Skeletal muscle tissue (tissue), 4 donors: ENCODE results near the gene RPS19BP1. TPM values are rescaled to one million over a fixed set of nuclear protein-coding genes. Genes with fewer than 3 reads are reported as not detected.

Experiments used
- H3K27ac ChIP-seq: one replicate; pipeline ENCODE4 v1.7.0; 2013; ENCODE audit warnings: mild to moderate bottlenecking, low read depth, low read length, inconsistent platforms
- H3K27me3 ChIP-seq, 3 donors: one replicate each; pipeline ENCODE4 v1.7.0; 2013; ENCODE audit warnings: low read length in 3 of 3; ENCODE audit not compliant: control insufficient read depth in 3 of 3, insufficient read depth in 3 of 3
- H3K36me3 ChIP-seq, 3 donors: one replicate each; pipeline ENCODE4 v1.7.0; 2013; ENCODE audit warnings: low read length in 3 of 3; ENCODE audit not compliant: control insufficient read depth in 3 of 3, insufficient read depth in 3 of 3
- H3K4me1 ChIP-seq, 3 donors: one replicate each; pipeline ENCODE4 v1.7.0; 2013; ENCODE audit warnings: low read length in 3 of 3, mild to moderate bottlenecking in 3 of 3; ENCODE audit not compliant: control insufficient read depth in 3 of 3, insufficient read depth in 3 of 3
- H3K4me3 ChIP-seq, 3 donors: one replicate each; pipeline ENCODE4 v1.7.0; 2013; ENCODE audit warnings: low read length in 3 of 3
- H3K9ac ChIP-seq, 3 donors: one replicate each; pipeline ENCODE4 v1.7.0; 2013; ENCODE audit warnings: low read length in 3 of 3, mild to moderate bottlenecking in 3 of 3, moderate library complexity in 2 of 3, low read depth in 1 of 3
- H3K9me3 ChIP-seq, 3 donors: one replicate each; pipeline ENCODE4 v1.7.0; 2013; ENCODE audit warnings: low read length in 3 of 3; ENCODE audit not compliant: control insufficient read depth in 3 of 3
- total RNA-seq: library from RNA; depleted of rRNA; stranded (reverse); fragments of >200 nt; gene quantifications from one replicate; pipeline ENCODE4 v1.2.3, GENCODE V29; 2014
- donor health status: Osteomylitis.

The RPS19BP1 gene
- total RNA-seq, 1 donor from 2014 or later = 27.7 TPM

- H3K9me3 ChIP-seq = no peaks in the 10 kb centered on the region
- H3K27ac ChIP-seq = no peak overlapping the region
- no peaks in the 10 kb centered on the region for H3K36me3 ChIP-seq
- no peak overlapping the region for H3K9ac ChIP-seq
- peaks cover 0 to 5% (median 0%) of the 10 kb centered on the region in 3 donors for H3K4me1 ChIP-seq
- no peak overlapping the region for H3K4me3 ChIP-seq
- peaks cover 24 to 47% (median 40%) of the 10 kb centered on the region in 3 donors for H3K27me3 ChIP-seq
Observed at GRCh38 chr22:39543095-39543494, 10.5 kb upstream of the RPS19BP1 start.

- no peak overlapping the region for H3K9ac ChIP-seq
- H3K4me1 ChIP-seq = peaks cover 3 to 8% (median 4%) of the 10 kb centered on the region in 3 donors
- H3K27ac ChIP-seq = no peak overlapping the region
- no peaks in the 10 kb centered on the region for H3K36me3 ChIP-seq
- peaks cover 5 to 21% (median 7%) of the 10 kb centered on the region in 3 donors for H3K27me3 ChIP-seq
- H3K9me3 ChIP-seq = no peaks in the 10 kb centered on the region
- H3K4me3 ChIP-seq = no peak overlapping the region
Observed at GRCh38 chr22:39537975-39538374, 5.4 kb upstream of the RPS19BP1 start.

GRCh38 chr22:39536711-39537110 is 4.2 kb upstream of the RPS19BP1 start:
- H3K9ac ChIP-seq = no peak overlapping the region
- peaks cover 2 to 20% (median 3%) of the 10 kb centered on the region in 3 donors for H3K27me3 ChIP-seq
- H3K36me3 ChIP-seq = peaks cover 0 to 2% (median 0%) of the 10 kb centered on the region in 3 donors
- no peak overlapping the region for H3K4me3 ChIP-seq
- H3K9me3 ChIP-seq = no peaks in the 10 kb centered on the region
- H3K27ac ChIP-seq = no peak overlapping the region
- peaks cover 7 to 13% (median 9%) of the 10 kb centered on the region in 3 donors for H3K4me1 ChIP-seq

GRCh38 chr22:39535831-39536449 is 3.4 kb upstream of the RPS19BP1 start:
- peaks cover 0 to 18% (median 3%) of the 10 kb centered on the region in 3 donors for H3K27me3 ChIP-seq
- no peaks in the 10 kb centered on the region for H3K9me3 ChIP-seq
- H3K4me3 ChIP-seq = no peak overlapping the region
- peaks cover 0 to 6% (median 4%) of the 10 kb centered on the region in 3 donors for H3K36me3 ChIP-seq
- H3K9ac ChIP-seq = no peak overlapping the region
- no peak overlapping the region for H3K27ac ChIP-seq
- peaks cover 15 to 21% (median 17%) of the 10 kb centered on the region in 3 donors for H3K4me1 ChIP-seq

- Histone ChIP-seq H3K27me3 (peaks cover 0 to 14% (median 3%) of the 10 kb centered on the region in 3 donors), H3K4me3 (no peak overlapping the region), H3K9ac (no peak overlapping the region), H3K27ac (no peak overlapping the region), H3K9me3 (no peaks in the 10 kb centered on the region), H3K4me1 (peaks cover 21 to 27% (median 21%) of the 10 kb centered on the region in 3 donors), H3K36me3 (peaks cover 0 to 8% (median 7%) of the 10 kb centered on the region in 3 donors)
Observed at GRCh38 chr22:39535357-39535725, 2.8 kb upstream of the RPS19BP1 start.

- H3K36me3 ChIP-seq = peaks cover 0 to 12% (median 9%) of the 10 kb centered on the region in 3 donors
- H3K4me1 ChIP-seq = peaks cover 25 to 33% (median 26%) of the 10 kb centered on the region in 3 donors
- peak overlapping the region in 1 of 3 donors; percentile 10 for H3K9ac ChIP-seq
- H3K9me3 ChIP-seq = no peaks in the 10 kb centered on the region
- H3K4me3 ChIP-seq = peak overlapping the region in 2 of 3 donors; percentile 13 to 41
- no peak overlapping the region for H3K27ac ChIP-seq
- H3K27me3 ChIP-seq = peaks cover 0 to 10% (median 3%) of the 10 kb centered on the region in 3 donors
Observed at GRCh38 chr22:39534591-39535356, 2.2 kb upstream of the RPS19BP1 start.

- Histone ChIP-seq H3K4me3 (peak overlapping the region in 1 of 3 donors; percentile 13), H3K9ac (peak overlapping the region in 1 of 3 donors; percentile 10), H3K4me1 (peaks cover 31 to 40% (median 32%) of the 10 kb centered on the region in 3 donors), H3K27me3 (peaks cover 0 to 10% (median 3%) of the 10 kb centered on the region in 3 donors), H3K9me3 (no peaks in the 10 kb centered on the region), H3K27ac (no peak overlapping the region), H3K36me3 (peaks cover 0 to 15% (median 13%) of the 10 kb centered on the region in 3 donors)
Observed at GRCh38 chr22:39534092-39534506, 1.6 kb upstream of the RPS19BP1 start.

GRCh38 chr22:39530692-39531331 is 1.7 kb downstream of the RPS19BP1 start:
- peak overlapping the region in 2 of 3 donors; percentile 14 to 99 for H3K9ac ChIP-seq
- peaks cover 0 to 10% (median 3%) of the 10 kb centered on the region in 3 donors for H3K27me3 ChIP-seq
- peaks cover 5 to 19% (median 17%) of the 10 kb centered on the region in 3 donors for H3K36me3 ChIP-seq
- no peak overlapping the region for H3K27ac ChIP-seq
- H3K9me3 ChIP-seq = no peaks in the 10 kb centered on the region
- peaks cover 51 to 64% (median 52%) of the 10 kb centered on the region in 3 donors for H3K4me1 ChIP-seq
- H3K4me3 ChIP-seq = peak overlapping the region; percentile 95 to 96 (median 95)

- Histone ChIP-seq H3K4me3 (peak overlapping the region in 1 of 3 donors; percentile 13), H3K9ac (peak overlapping the region in 2 of 3 donors; percentile 33 to 78), H3K27ac (no peak overlapping the region), H3K27me3 (peaks cover 0 to 8% (median 3%) of the 10 kb centered on the region in 3 donors), H3K9me3 (no peaks in the 10 kb centered on the region), H3K4me1 (peaks cover 51 to 69% (median 57%) of the 10 kb centered on the region in 3 donors), H3K36me3 (peaks cover 5 to 19% (median 17%) of the 10 kb centered on the region in 3 donors)
Observed at GRCh38 chr22:39530116-39530515, 2.4 kb downstream of the RPS19BP1 start.
